MM.1S (cell line): ENCODE results near the gene GNAL.

Experiments used
- EZH2phosphoT487 ChIP-seq: fragments of 300-600 bp; sonication (generic); IDR thresholded peaks from 2 replicates; pipeline ENCODE4 v1.6.1; 2018; ENCODE audit warnings: antibody characterized with exemption, low read length
- TF ChIP-seq, protein P1 (sequence below): fragments of 300-600 bp; sonication (generic); IDR thresholded peaks from 2 replicates; pipeline ENCODE4 v1.5.1; 2016; ENCODE audit warnings: antibody characterized with exemption, low read length, mixed read lengths

DNA sequence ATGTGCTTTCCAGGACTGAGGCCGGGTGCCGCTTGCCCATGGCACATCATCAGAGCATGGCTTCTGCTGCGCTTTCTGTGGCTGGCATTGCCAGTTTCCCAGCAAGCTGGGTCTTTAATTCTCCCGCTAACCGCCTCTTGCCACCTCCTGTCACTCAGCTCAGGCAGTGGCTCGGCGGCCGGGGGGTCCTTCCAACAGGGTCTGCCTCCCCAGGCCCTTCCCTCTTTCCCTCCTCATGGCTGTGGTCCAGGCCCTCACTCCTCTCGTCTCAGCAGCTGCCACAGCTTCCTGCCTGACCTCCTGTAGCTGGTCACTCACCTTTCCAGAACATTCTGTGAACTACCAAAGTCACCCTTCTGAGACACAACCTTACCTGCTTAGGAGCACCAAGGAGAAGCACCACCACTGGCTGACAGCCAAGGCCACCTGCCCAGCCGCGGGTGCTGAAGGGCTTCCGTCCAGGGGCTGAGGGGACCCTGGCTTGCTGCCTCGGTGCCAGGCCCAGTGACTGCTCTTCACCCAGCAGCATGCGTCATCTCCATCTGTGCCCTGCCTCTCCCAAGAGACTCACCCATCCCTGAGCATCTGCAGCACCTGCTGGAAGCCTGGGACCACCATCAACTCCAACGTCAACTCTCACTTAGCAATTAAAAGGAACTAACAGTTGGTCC is 184.7 kb downstream of the GNAL start:
- no peak for TF ChIP-seq EZH2phosphoT487
- TF ChIP-seq, protein P1, sequence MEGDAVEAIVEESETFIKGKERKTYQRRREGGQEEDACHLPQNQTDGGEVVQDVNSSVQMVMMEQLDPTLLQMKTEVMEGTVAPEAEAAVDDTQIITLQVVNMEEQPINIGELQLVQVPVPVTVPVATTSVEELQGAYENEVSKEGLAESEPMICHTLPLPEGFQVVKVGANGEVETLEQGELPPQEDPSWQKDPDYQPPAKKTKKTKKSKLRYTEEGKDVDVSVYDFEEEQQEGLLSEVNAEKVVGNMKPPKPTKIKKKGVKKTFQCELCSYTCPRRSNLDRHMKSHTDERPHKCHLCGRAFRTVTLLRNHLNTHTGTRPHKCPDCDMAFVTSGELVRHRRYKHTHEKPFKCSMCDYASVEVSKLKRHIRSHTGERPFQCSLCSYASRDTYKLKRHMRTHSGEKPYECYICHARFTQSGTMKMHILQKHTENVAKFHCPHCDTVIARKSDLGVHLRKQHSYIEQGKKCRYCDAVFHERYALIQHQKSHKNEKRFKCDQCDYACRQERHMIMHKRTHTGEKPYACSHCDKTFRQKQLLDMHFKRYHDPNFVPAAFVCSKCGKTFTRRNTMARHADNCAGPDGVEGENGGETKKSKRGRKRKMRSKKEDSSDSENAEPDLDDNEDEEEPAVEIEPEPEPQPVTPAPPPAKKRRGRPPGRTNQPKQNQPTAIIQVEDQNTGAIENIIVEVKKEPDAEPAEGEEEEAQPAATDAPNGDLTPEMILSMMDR, result no peak
